Esophagus (tissue), 2 donors: ENCODE measurements around the gene LYRM2. TPM values are rescaled to one million over a fixed set of nuclear protein-coding genes. Genes with fewer than 3 reads are reported as not detected.
"Not testable (repeated sequence)": the region's sequence is repeated elsewhere in the genome, so short reads cannot be mapped to it uniquely, and the experiment has no call there.

ENCODE experiments used
- H3K27ac ChIP-seq, 2 donors: one replicate each; pipeline ENCODE4 v1.5.1; 2013; ENCODE audit warnings: low read depth in 2 of 2, mild to moderate bottlenecking in 2 of 2, inconsistent platforms in 1 of 2, low read length in 1 of 2, moderate library complexity in 1 of 2
- H3K27me3 ChIP-seq, 2 donors: one replicate each; pipeline ENCODE4 v1.6.1; 2013; ENCODE audit warnings: low read length in 2 of 2, control low read depth in 1 of 2, mild to moderate bottlenecking in 1 of 2; ENCODE audit not compliant: insufficient read depth in 2 of 2, control insufficient read depth in 1 of 2
- H3K36me3 ChIP-seq, 2 donors: one replicate each; pipeline ENCODE4 v1.6.1; 2013; ENCODE audit warnings: low read length in 1 of 2; ENCODE audit not compliant: control insufficient read depth in 2 of 2, insufficient read depth in 2 of 2
- H3K4me1 ChIP-seq, 2 donors: one replicate each; pipeline ENCODE4 v1.6.1; 2013; ENCODE audit warnings: low read length in 1 of 2; ENCODE audit not compliant: control insufficient read depth in 2 of 2, insufficient read depth in 2 of 2
- H3K4me3 ChIP-seq, 2 donors: one replicate each; pipeline ENCODE4 v1.5.1; 2013; ENCODE audit warnings: low read length in 2 of 2, mild to moderate bottlenecking in 2 of 2, low read depth in 1 of 2, moderate library complexity in 1 of 2
- H3K9me3 ChIP-seq, 2 donors: one replicate each; pipeline ENCODE4 v1.6.1; 2013; ENCODE audit warnings: mild to moderate bottlenecking in 2 of 2, low read depth in 1 of 2, low read length in 1 of 2, moderate library complexity in 1 of 2; ENCODE audit not compliant: control insufficient read depth in 2 of 2, insufficient read depth in 1 of 2
- WGBS, 2 donors: extraction: QIAGEN DNeasy Blood & Tissue Kit; methylation state at CpG; one replicate each; pipeline ENCODE4 v1.1.7; 2013; 5-methylcytosine and 5-hydroxymethylcytosine counted together
- polyA plus RNA-seq, 2 donors: library from polyadenylated mRNA; stranded (reverse); fragments of 200-250 nt; gene quantifications; one replicate each; pipeline ENCODE4 v1.2.3, GENCODE V29; 2013
- donor health status: healthy with polysubstance abuse.
- donor health status: Bipolar disorder and iron deficiency.

LYRM2 gene
- polyA plus RNA-seq, 2 donors, result 8.7 to 16.2 TPM

- Histone ChIP-seq H3K27me3 (no peaks in the 10 kb centered on the region), H3K9me3 (no peaks in the 10 kb centered on the region), H3K36me3 (peaks cover 6 to 14% of the 10 kb centered on the region in 2 donors), H3K4me1 (no peaks in the 10 kb centered on the region), H3K27ac (no peak overlapping the region), H3K4me3 (no peak overlapping the region)
- 89 to 97% methylated on average over 8 of the region's 8 CpGs for WGBS, 2 donors
These were observed 12.0 kb upstream of the LYRM2 start for GRCh38 chr6:89650579-89650978.

GRCh38 chr6:89649682-89650081 is 11.1 kb upstream of the LYRM2 start:
- Histone ChIP-seq H3K4me3 (no peak overlapping the region), H3K4me1 (no peaks in the 10 kb centered on the region), H3K36me3 (peaks cover 6 to 13% of the 10 kb centered on the region in 2 donors), H3K27me3 (no peaks in the 10 kb centered on the region), H3K9me3 (no peaks in the 10 kb centered on the region), H3K27ac (no peak overlapping the region)
- WGBS, 2 donors, result 94 to 98% methylated on average over 1 of the region's 1 CpG

DNA sequence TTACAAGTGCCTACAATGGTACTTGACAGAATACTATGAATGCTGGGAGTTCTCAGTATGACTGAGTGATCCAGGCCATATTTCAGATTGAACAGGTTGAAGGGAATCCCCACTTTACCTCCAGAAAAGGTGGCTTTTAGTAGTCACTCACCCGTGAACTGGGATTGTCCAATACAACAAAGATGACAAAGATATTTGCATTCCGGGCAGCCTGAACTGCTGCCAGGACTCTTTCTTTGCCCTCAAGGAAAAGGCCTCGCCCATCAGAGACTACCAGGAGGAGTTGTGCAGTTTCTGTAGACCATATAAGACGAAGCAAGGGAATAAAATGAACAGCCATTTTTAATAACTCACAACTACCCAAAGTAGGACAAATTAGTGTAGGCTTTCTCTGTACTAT is 6.3 kb upstream of the LYRM2 start:
- no peaks in the 10 kb centered on the region for H3K27me3 ChIP-seq
- H3K36me3 ChIP-seq, result peaks cover 8 to 10% of the 10 kb centered on the region in 2 donors
- no peaks in the 10 kb centered on the region for H3K9me3 ChIP-seq
- no peak overlapping the region for H3K4me3 ChIP-seq
- H3K4me1 ChIP-seq, result no peaks in the 10 kb centered on the region
- 52 to 61% methylated on average over 4 of the region's 4 CpGs for WGBS, 2 donors
- no peak overlapping the region for H3K27ac ChIP-seq

DNA sequence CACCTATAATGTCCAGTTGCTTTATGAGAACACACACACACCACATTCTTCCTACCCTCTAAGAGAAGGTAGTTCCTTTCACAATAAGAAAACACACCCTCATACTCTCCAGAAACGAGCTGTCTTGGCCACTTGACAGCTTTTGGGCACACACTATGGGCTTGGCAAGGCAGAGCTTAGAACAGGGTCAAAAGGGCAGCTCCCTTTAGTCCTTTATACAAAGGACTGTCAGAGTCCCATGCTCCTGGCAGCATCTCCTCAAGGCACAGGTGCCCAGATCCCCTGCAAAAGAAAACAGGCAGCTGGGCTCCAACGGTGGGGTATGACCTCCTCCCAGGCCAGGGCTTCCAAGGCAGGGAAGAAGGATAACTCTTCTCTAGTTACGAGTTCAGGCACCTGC is 4.9 kb upstream of the LYRM2 start:
- 59 to 62% methylated on average over 3 of the region's 3 CpGs for WGBS, 2 donors
- H3K36me3 ChIP-seq, result peaks cover 8 to 10% of the 10 kb centered on the region in 2 donors

GRCh38 chr6:89642956-89643355 is 4.4 kb upstream of the LYRM2 start:
- no peak overlapping the region for H3K4me3 ChIP-seq
- no peaks in the 10 kb centered on the region for H3K9me3 ChIP-seq
- 74 to 85% methylated on average over 3 of the region's 3 CpGs for WGBS, 2 donors
- H3K36me3 ChIP-seq, result peaks cover 8 to 10% of the 10 kb centered on the region in 2 donors
- no peak overlapping the region for H3K27ac ChIP-seq
- no peaks in the 10 kb centered on the region for H3K4me1 ChIP-seq
- no peaks in the 10 kb centered on the region for H3K27me3 ChIP-seq

More for the DNA sequence above, 4.9 kb upstream of the LYRM2 start:
- Histone ChIP-seq H3K4me3 (no peak overlapping the region), H3K27me3 (no peaks in the 10 kb centered on the region), H3K9me3 (no peaks in the 10 kb centered on the region), H3K4me1 (no peaks in the 10 kb centered on the region), H3K27ac (no peak overlapping the region)

GRCh38 chr6:89641581-89641980 is 3.0 kb upstream of the LYRM2 start:
- H3K4me1 ChIP-seq, H3K9me3 ChIP-seq, H3K27ac ChIP-seq, H3K4me3 ChIP-seq, H3K27me3 ChIP-seq: not testable (repeated sequence)
- H3K36me3 ChIP-seq, result peaks cover 4 to 10% of the 10 kb centered on the region in 2 donors
- 97 to 100% methylated on average over 3 of the region's 3 CpGs for WGBS, 2 donors

GRCh38 chr6:89640804-89641203 is 2.3 kb upstream of the LYRM2 start:
- no peaks in the 10 kb centered on the region for H3K27me3 ChIP-seq
- H3K4me1 ChIP-seq, result no peaks in the 10 kb centered on the region
- no peak overlapping the region for H3K27ac ChIP-seq
- 91% methylated on average over 4 of the region's 4 CpGs for WGBS, 2 donors
- no peaks in the 10 kb centered on the region for H3K9me3 ChIP-seq
- H3K4me3 ChIP-seq, result no peak overlapping the region
- H3K36me3 ChIP-seq, result peaks cover 4 to 10% of the 10 kb centered on the region in 2 donors

DNA sequence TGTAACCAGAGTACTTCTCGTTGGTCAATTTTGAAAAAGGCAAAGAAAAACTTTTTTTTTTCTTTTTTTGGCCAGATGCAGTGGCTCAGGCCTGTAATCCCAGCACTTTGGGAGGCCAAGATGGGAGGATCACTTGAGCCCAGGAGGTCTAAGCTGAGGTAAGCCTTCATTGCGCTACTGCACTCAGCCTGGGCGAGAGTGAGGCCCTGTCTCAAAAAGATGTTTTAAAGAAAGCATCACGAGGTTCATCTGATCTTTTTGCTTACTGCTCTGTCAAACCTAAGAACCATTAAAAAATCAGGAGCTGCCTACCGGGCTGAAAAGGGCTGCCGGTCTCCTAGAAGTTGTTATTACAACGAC is 607 bp downstream of the LYRM2 start:
- Histone ChIP-seq H3K27ac (peak overlapping the region; percentile 93 to 94), H3K36me3 (peaks cover 0 to 1% of the 10 kb centered on the region in 2 donors), H3K9me3 (no peaks in the 10 kb centered on the region), H3K27me3 (no peaks in the 10 kb centered on the region), H3K4me1 (no peaks in the 10 kb centered on the region), H3K4me3 (peak overlapping the region; percentile 61 to 83)
- WGBS, 2 donors, result 10 to 14% methylated on average over 7 of the region's 7 CpGs

- not testable (repeated sequence) for H3K4me3 ChIP-seq, H3K36me3 ChIP-seq, H3K27ac ChIP-seq, H3K27me3 ChIP-seq, H3K4me1 ChIP-seq, H3K9me3 ChIP-seq
- WGBS, 2 donors, result 95 to 98% methylated on average over 3 of the region's 3 CpGs
These were observed 2.1 kb downstream of the LYRM2 start for GRCh38 chr6:89636412-89636811.

GRCh38 chr6:89630488-89630887 is 8.1 kb downstream of the LYRM2 start:
- 86 to 87% methylated on average over 9 of the region's 9 CpGs for WGBS, 2 donors
- no peak overlapping the region for H3K27ac ChIP-seq
- H3K4me3 ChIP-seq, result no peak overlapping the region
- H3K27me3 ChIP-seq, result no peaks in the 10 kb centered on the region
- H3K4me1 ChIP-seq, result no peaks in the 10 kb centered on the region
- no peaks in the 10 kb centered on the region for H3K9me3 ChIP-seq
- peaks cover 5 to 8% of the 10 kb centered on the region in 2 donors for H3K36me3 ChIP-seq
